NK-92 (cell line): ENCODE measurements around the gene RAPGEF4.

Experiments
- DNase-seq: peaks from one replicate; lab custom pipeline; 2025; ENCODE audit not compliant: unreplicated experiment; lab: John Stamatoyannopoulos, UW

The RAPGEF4 gene

GRCh38 chr2:172896661-172897081, 161.0 kb downstream of the RAPGEF4 start:
- no peak for DNase-seq

- no peak for DNase-seq
Observed at GRCh38 chr2:172900871-172901270, 165.2 kb downstream of the RAPGEF4 start.

GRCh38 chr2:172901913-172902312, 166.3 kb downstream of the RAPGEF4 start:
- DNase-seq: no peak

GRCh38 chr2:172904236-172904635, 168.6 kb downstream of the RAPGEF4 start:
- DNase-seq: no peak

GRCh38 chr2:172905937-172906811, 170.5 kb downstream of the RAPGEF4 start:
- DNase-seq: no peak

GRCh38 chr2:172908275-172908674, 172.6 kb downstream of the RAPGEF4 start:
- DNase-seq: no peak

- no peak for DNase-seq
Observed at GRCh38 chr2:172909454-172909853, 173.8 kb downstream of the RAPGEF4 start.

GRCh38 chr2:172912266-172912665, 176.6 kb downstream of the RAPGEF4 start:
- no peak for DNase-seq

- DNase-seq: no peak
Observed at GRCh38 chr2:172914341-172915008, 178.8 kb downstream of the RAPGEF4 start.

- no peak for DNase-seq
Observed at GRCh38 chr2:172917716-172918115, 182.1 kb downstream of the RAPGEF4 start.

GRCh38 chr2:172919732-172920131, 184.1 kb downstream of the RAPGEF4 start:
- no peak for DNase-seq

- no peak for DNase-seq
Observed at GRCh38 chr2:172921532-172922236, 186.0 kb downstream of the RAPGEF4 start.

GRCh38 chr2:172922306-172922705, 186.7 kb downstream of the RAPGEF4 start:
- DNase-seq: no peak

GRCh38 chr2:172922815-172923214, 187.2 kb downstream of the RAPGEF4 start:
- no peak for DNase-seq

- DNase-seq: no peak
Observed at GRCh38 chr2:172924097-172924660, 188.5 kb downstream of the RAPGEF4 start.

GRCh38 chr2:172925600-172925999, 190.0 kb downstream of the RAPGEF4 start:
- no peak for DNase-seq

GRCh38 chr2:172926785-172927640, 191.4 kb downstream of the RAPGEF4 start:
- DNase-seq: no peak

GRCh38 chr2:172927641-172928357, 192.2 kb downstream of the RAPGEF4 start:
- DNase-seq: no peak

GRCh38 chr2:172928756-172929155, 193.1 kb downstream of the RAPGEF4 start:
- no peak for DNase-seq

GRCh38 chr2:172929644-172930043, 194.0 kb downstream of the RAPGEF4 start:
- DNase-seq: no peak
